GM21529 (cell line): ENCODE measurements around the gene ELSPBP1.
"Not testable (repeated sequence)": the region's sequence is repeated elsewhere in the genome, so short reads cannot be mapped to it uniquely, and the experiment has no call there.

Experiments
- ATAC-seq: cut with Tn5 transposase; IDR thresholded peaks from one replicate; pipeline ENCODE4 v1.9.1; 2021; ENCODE audit not compliant: unreplicated experiment

Gene ELSPBP1

DNA sequence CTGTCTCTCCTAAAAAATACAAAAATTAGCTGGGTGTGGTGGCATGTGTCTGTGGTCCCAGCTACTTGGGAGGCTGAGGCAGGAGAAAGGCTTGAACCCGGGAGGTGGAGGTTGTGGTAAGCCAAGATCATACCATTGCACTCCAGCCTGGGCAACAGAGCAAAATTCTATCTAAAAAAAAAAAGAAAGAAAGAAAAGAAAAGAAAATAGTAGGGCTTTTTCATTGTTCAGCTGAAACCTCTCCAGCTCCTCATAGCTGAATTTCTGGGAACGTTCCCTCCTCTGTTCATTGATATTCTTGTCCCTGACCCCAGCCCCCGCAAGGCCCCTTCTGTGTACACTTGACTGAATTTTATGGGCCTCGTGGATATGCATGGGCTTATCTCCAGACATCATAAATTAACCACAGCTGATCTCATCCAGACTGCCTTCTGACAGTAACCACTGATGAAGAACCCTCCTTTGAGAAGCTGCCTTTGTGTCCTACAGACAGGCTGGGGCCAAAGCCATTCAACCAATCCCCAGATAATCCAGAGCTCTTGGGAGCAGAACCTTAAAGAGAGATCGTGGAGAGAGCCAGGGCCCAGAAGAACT is at the start of gene ELSPBP1:
Gene ELSPBP1, plus strand, starts transcription at position 424 of the 594 bp plus-strand sequence. CDS start 14,036 bp downstream, outside the sequence.
- no peak for ATAC-seq

GRCh38 chr19:47949852-47950521 is 44.4 kb upstream of the ELSPBP1 start:
- ATAC-seq: not testable (repeated sequence)

- not testable (repeated sequence) for ATAC-seq
These were observed 42.3 kb upstream of the ELSPBP1 start for GRCh38 chr19:47952132-47952531.

DNA sequence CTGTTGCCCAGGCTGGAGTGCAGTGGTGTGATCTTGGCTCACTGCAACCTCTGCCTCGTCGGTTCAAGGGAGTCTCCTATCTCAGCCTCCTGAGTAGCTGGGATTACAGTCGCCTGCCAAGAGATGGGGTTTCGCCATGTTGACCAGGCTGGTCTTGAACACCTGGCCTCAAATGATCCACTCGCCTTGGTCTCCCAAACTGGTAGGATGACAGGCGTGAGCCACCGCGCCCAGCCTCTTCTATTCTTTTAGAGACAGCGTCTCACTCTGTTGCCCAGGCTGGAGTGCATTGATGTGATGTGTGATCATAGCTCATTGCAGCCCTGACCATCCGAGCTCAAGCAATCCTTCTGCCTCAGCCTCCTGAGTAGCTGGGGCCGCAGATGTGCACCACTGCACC is 38.5 kb upstream of the ELSPBP1 start:
- not testable (repeated sequence) for ATAC-seq

GRCh38 chr19:47973529-47973928 is 20.9 kb upstream of the ELSPBP1 start:
- no peak for ATAC-seq

- ATAC-seq: no peak
These were observed 3.1 kb upstream of the ELSPBP1 start for GRCh38 chr19:47991191-47991808.

DNA sequence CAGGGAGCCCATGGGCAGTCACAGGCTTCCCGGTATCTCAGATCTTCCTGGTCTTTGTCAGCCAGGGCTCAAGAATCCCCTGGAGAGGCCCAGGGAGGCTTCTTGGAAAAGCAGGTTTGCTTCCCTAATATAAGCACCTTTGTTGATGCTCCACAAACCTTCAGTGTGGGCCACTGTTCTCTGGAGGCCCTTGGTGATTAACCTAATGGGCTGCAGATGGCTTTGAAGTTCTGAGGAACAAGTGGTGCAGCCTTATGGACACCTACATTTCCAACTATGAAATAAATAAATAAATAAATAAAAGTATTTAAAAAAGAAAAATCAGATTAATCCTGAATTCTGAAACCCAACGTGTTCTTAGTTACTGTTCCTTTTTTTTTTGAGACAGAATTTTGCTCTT is 2.4 kb upstream of the ELSPBP1 start, which contains the start of gene BSPH1:
Gene BSPH1, minus strand, starts transcription at position 101 of the 400 bp plus-strand sequence. Its CDS starts 89 bp downstream, at position 12.
- no peak for ATAC-seq

DNA sequence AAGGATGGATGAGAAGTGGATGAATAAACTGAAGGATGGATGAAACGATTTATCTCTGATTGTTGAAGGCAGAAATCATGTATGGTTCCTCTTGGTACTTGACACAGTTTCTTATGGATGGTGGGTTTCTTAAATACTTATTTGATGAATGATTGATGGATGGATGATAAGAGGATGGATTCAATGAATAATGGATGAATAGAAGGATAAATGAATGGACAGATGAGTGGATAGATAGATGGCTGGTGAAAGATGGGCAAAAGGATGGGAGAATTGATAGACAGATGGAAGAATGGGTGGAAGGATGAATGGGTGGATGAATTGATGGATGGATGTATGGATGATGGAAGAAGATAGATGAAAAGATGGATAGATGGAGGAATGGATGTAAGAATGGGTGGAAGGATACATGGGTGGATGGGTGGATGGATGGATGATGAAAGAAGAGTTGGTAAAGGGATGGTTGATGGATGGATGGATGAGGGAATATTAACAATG is 1.8 kb downstream of the ELSPBP1 start:
- no peak for ATAC-seq

DNA sequence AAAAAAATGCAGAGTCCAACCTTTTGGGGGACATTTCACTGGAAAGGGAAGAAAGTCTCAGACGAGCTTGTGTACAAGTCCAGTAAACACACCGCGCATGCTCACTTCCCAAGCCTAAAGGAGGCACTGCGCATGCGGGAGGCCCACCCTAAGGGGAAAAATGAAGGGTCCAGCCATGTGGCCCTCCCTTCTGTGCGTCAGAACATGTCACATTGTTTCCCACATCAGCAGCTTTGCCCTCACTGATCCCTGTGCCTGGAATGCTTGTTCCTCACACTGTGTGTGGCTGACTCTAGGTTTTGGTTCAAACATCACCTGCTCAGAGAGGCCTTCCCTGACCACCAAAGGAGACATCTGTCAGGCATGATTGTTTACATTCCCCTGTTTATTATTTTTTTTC is 4.4 kb downstream of the ELSPBP1 start:
- no peak for ATAC-seq

GRCh38 chr19:48000846-48001245 is 6.4 kb downstream of the ELSPBP1 start:
- no peak for ATAC-seq

GRCh38 chr19:48004236-48004635 is 9.8 kb downstream of the ELSPBP1 start:
- ATAC-seq: no peak

DNA sequence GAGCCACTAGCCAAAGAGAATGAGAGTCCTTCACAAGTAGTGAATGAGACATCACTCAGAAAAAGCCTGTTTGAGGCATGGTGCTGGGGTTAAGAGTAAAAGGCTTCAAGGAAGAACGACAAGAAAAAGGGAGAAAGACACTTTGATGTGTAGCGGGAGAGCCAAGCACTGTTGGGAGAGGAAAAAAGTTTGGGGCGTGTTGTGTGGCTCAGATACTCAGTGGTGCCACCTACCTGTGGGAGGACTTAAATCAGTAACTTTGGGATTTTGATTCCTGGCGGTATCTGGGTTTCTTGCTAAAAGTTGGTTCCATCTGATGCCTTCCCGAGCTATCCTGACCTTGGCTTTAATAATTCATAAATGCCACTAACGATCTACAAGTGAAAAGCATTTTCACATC is 12.3 kb downstream of the ELSPBP1 start:
- ATAC-seq: no peak

- ATAC-seq: no peak
These were observed 16.7 kb downstream of the ELSPBP1 start for GRCh38 chr19:48010932-48011758.

GRCh38 chr19:48020686-48021085 is 26.3 kb downstream of the ELSPBP1 start:
- ATAC-seq: no peak

GRCh38 chr19:48023011-48023410 is 28.6 kb downstream of the ELSPBP1 start:
- ATAC-seq: no peak

- no peak for ATAC-seq
These were observed 29.1 kb downstream of the ELSPBP1 start for GRCh38 chr19:48023518-48023917.

GRCh38 chr19:48025480-48025879 is 31.0 kb downstream of the ELSPBP1 start:
- no peak for ATAC-seq

GRCh38 chr19:48029431-48029830 is 35.0 kb downstream of the ELSPBP1 start:
- no peak for ATAC-seq

DNA sequence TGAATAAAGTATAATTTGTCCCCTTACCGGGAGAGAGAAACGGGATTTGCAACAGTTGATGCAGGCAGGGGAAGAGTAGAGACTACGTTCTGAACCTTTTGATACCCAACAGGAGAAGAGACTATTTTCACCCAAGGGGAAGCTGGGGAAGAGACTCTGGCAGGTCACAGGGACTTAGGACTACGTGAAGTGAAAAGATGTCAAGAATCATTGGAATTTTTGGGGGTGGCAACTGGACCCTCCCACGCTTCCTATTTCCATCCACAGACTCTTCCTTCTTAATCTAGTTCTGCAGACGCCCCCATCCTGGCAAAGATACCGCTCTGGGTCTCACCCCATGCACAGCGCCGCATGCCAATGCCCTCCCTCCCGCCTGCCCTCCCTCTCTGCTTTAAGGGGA is 35.6 kb downstream of the ELSPBP1 start:
- no peak for ATAC-seq

DNA sequence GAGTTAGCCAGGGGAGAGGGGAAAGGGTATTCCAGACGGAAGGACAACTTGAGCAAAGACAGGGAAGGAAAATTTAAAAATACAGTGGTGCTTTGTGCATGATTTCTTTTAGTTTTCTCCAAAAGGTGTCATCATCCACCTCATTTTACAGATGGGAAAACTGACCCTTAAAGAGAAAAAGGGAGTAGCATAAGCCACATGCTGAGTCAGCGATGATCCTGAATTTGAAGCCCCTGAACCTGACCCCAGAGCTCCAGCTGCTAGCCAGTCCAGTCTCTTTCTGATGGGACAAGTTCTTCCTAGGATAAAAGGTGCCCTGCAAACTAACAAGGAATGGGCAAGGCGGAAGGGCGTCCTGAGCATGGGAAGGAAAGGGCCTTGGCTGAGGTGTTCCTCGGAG is 39.2 kb downstream of the ELSPBP1 start:
- ATAC-seq: no peak

- ATAC-seq: no peak
These were observed 42.3 kb downstream of the ELSPBP1 start for GRCh38 chr19:48036765-48037164.
